NK-92 (cell line): ENCODE data around the gene ECD.
"Not testable (repeated sequence)": the region's sequence is repeated elsewhere in the genome, so short reads cannot be mapped to it uniquely, and the experiment has no call there.

ENCODE experiments used
- DNase-seq: peaks from one replicate; lab custom pipeline; 2025; ENCODE audit not compliant: unreplicated experiment; lab: John Stamatoyannopoulos, UW

The ECD gene

DNA sequence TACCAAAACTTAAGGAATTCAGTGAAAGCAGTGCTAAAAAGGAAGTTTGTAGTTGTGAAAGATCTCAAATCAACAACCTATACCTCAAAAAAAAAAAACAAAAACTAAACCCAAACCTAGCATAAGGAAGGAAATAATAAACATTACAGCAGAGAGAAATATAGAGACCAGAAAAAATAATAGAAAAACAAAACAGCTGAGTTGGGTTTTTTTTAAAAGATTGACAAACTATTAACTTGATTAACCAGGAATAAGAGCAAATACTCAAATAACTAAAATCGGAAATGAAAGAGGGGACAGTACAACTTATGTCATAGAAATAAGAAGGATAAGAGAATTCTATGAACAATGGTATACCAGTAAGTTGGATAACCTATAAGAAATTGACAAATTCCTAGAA lies 6.7 kb downstream of the ECD start:
- no peak for DNase-seq

DNA sequence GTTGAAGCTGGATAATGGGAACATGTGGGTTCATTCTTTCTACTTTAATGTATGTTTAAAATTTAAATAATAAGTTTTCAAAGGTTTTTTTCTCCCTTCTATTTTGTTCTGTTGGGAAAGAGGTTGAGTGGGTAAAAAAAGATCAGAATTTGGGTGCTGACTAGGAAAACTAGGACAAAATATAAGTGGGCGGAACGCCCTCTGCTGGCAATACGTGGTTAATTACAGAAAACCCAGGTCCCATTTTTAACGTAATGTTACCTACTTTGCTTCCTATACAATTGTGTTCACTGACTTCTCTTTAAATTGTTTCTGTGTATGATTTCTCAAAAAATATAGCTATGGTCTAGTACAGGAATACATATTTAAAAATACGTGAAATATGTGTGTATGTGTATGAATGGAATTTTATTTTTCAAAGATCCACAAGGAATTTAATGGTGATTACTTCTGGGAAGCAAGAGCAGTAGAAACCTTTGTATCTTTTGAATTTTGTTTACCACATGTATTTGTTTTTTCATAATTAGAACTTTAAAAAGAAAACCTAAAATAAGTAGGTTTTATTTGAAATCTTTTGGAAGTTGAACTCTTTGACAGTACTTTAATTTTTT lies 8.7 kb downstream of the ECD start:
- DNase-seq: no peak

DNA sequence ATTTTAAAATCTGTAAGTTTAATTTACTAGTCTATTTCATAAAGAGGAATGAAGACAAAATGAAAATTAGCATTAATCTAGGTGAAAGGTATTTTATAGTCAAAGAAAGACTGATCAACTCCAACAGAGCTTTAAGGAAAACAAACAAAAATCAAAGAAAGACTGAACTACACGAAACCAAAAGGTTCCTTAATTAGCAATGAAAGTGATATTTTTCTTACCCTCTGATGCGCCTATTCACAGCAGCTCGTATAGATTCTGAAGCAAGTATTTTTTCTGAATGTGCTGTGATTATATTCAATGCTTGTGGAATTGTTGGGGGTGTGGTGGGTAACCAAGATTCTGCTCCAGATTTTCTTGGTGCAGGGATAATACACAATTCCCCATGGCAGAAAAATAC lies 11.8 kb downstream of the ECD start:
- no peak for DNase-seq

DNA sequence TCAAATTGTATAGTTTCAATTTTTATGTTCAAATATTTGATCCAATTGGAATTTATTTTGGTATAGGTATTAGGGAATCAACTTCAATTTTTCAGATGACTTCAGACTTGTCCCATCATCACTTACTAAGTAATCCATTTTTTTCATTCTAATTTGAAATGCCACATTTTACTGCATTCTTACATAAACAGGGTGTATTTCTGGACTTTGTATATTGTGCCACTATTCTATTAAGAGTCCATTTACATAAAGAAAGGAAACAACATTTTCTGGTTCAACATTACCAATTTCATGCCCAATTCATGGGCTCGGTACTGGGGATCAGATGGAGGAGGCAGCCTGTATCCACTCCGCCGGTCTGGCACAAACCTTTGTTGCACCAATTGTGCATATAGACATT lies 15.8 kb downstream of the ECD start:
- DNase-seq: no peak

DNA sequence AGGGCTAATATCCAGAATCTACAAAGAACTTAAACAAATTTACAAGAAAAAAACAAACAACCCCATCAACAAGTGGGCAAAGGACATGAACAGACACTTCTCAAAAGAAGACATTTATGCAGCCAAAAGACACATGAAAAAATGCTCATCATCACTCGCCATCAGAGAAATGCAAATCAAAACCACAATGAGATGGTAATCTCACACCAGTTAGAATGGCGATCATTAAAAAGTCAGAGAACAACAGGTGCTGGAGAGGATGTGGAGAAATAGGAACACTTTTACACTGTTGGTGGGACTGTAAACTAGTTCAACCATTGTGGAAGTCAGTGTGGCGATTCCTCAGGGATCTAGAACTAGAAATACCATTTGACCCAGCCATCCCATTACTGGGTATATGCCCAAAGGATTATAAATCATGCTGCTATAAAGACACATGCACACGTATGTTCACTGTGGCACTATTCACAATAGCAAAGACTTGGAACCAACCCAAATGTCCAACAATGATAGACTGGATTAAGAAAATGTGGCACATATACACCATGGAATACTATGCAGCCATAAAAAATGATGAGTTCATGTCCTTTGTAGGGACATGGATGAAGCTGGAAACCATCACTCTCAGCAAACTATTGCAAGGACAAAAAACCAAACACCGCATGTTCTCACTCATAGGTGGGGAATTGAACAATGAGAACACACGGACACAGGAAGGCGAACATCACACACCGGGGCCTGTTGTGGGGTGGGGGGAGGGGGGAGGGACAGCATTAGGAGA lies 17.0 kb downstream of the ECD start:
- DNase-seq: not testable (repeated sequence)

DNA sequence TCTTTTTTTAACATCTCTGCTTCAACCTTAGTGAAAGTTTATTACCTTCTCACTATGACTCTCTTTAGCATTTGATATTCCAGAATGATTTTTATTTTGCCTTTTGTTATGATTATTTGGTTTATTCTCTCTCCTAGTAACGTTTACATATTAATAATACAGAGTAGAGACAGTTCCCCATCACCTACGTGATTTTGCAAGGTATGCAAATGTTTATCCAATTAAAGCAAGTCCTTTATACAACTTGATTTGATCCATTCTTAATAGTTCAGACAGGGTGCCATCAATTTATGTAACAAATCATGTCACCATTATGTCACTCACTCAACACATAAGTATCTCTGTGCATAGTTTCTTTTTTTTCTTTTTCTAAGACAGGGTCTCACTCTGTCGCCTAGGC lies 26.2 kb downstream of the ECD start:
- DNase-seq: no peak

DNA sequence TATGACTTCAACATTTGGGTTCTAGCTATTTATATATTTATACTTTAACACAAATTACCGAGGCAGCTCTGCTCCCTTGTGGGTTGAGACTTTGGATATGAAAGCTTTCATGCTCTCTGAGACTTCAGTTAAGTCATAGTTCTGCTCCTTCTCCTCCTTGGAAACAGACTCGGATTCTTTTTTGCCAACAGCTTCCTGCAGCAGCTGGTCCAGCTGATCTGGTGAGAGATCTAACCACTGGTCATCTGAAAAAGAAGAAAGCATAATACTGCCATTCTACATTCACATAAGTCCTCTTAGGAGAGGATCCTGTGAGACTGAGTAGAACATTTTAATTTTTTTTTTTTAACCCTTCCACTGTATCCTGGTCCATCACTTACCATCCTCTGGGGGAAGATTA lies 28.6 kb downstream of the ECD start:
- DNase-seq: no peak

DNA sequence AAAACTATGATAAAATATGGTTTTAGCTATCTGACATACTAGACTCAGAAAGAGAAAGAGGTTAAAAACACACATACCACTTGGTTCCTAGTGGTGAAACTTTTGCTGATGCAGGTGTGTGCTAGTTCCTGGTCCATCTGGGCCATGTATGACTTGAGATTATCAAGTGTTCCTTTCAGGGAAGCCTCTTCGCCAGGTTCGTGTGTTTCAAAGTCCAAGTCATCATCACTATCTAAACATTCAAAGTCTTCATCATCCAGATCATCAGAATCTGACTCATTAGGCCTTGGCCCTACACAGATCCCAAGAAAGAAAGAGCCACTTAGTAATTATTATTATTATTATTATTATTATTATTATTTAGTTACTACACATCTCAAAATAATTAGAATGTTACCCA lies 31.2 kb downstream of the ECD start:
- no peak for DNase-seq

DNA sequence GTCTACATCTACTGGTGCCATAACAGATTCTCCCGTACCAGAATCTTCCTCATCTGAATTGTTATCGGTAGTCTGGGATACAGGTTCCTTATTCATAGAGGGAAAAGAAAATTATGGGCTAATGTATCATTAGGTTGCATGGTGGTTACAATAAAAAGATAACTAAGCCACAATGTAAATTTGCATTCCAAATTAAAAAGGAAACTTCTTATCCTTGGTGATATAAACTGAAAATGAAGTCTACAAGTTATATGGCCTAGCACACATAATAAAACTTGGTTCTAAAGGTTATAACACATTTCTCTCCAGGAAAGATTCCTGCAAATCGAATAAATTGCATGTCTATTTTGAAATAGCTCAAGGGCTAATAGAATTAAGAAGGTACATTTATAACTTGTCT lies 33.1 kb downstream of the ECD start:
- DNase-seq: no peak

DNA sequence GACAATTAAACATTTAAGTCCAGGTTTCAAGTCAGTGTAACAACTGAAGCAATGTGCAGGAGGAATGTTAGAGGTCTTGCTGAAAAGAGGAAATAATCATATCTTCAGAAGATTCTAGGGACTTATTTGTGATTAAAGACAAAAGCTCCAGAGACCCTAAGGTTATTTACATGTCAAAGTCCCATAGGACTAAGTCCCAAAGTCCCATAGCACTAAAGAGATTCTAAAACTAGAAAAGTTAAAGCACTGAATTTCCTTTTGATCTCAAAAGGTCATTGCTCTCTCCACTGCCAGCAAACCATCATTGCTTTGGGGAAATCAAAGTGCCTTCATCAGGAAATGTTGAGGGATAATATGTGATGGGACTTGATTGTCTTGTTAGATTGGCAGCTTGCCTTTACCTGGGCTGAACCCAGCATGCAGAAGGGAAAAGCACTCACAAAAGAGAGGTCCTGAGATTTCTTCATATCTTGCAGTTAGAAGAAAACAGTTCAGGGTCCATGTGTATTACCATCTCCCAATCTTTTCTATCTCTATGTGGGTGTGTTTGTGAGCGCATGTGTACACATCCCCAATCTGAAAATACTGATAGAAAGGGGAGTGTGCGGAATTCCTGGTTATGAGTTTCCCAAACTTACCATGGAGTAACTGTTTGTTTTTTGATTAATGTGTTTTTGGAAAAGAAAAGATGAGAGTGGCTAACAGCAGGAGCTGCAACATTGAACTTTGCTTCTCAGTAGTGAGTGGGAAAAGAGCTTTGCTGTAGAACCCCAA lies 35.7 kb downstream of the ECD start:
- DNase-seq: no peak

DNA sequence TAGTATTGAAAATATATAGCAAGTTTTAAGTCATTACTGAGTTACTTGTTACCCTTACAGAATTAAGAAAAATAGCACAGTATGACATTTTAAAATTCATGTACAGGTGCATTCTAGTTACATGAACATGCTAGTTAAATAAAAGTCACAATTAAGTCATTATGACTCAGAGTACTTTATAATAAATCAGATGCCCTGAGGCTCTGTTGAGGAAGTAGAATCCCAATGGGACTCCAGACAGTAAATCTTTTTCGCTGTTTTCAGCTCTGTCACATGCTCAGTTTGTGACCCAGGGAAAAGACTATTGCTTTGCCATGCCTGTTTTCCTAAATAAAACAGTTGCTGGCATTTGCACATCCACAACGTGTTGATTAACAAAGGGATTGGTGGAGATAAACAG lies 36.5 kb downstream of the ECD start:
- DNase-seq: no peak

DNA sequence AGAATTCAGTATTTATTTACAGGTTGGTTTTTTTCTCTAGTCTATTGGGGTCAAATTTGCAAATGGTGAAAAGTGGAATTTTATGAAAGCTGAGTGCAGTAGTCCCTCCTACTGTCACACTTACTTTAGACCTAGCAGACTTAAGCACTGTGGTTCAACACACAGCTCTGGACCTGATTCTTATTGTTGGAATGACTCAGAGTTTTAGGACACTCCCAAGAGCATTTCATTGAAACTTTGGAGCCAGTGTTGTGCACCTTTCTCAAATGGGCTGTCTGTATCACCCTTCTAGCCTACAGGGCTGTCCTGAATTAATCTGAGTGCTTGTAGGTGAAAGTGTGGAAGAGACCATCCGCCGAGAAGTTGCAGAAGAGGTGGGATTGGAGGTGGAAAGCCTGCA lies 41.5 kb downstream of the ECD start:
- no peak for DNase-seq

DNA sequence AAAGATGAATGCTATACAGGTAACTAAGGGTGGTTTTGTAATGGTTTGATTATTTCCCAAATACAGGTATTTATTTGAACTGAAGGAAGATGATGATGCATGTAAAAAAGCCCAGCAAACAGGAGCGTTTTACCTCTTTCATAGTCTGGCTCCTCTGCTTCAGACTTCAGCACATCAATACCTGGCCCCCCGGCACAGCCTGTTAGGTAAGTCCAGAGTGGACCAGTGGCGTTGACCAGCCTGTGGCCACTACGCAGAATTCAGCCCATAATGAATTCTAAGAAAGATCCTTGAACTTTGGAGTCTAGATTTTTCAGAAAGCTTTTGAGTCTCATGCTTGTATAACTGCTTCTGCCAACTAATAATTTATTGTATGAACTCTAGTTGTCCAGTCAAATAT lies 47.9 kb downstream of the ECD start:
- no peak for DNase-seq

DNA sequence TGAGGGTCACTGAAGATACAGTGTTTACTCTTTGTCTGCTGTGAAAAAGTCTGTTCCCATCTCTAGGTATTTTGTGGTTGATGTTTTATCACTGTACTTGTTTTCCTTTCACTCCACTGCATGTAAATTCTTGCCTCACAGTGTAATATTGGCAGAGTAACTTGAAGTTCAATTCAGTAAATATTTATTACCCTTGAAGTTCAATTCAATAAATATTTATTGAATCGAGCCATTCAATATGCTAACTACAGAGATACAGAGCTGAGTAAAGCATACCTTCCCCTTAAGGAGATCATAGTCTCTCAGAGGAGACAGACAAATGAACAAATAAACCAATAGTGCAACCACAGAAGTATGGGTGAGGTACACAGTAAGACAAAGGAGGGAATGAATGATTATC lies 48.4 kb downstream of the ECD start:
- no peak for DNase-seq

DNA sequence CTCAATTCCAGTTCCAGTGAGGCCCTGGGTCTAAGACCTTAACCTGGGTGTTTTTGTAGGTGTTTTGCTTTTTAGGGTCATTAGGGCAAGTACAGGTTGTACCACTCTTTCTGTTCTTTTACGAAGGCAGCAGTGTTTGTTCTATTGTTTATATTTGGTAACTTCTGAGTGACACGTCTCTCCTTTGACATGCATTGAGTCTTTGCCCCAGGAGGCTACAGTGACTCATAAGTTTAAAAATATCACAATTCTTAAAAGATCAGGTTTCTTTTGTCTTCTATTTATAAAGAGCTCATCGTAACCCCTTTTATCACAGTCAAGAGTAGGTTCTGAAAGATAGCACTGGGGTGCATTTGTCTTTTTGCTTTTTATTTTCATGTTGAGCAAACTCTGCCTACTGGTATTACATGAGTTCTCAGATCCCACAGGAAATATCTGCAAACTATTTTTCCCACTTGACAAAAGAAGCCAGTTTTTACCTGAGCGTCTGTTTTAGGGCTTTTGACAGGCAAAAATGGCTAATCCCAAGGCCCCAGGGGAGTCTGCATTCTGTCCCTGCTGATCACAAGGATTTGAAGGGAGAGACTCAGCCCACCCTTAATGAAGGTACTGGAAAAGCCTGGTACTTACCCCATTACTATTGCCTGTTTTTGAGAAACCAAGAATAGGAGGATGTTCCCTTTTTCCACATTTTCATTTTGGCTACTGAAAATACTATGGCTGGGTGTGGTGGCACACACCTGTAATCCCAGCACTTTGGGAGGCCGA lies 49.6 kb downstream of the ECD start:
- DNase-seq: no peak

DNA sequence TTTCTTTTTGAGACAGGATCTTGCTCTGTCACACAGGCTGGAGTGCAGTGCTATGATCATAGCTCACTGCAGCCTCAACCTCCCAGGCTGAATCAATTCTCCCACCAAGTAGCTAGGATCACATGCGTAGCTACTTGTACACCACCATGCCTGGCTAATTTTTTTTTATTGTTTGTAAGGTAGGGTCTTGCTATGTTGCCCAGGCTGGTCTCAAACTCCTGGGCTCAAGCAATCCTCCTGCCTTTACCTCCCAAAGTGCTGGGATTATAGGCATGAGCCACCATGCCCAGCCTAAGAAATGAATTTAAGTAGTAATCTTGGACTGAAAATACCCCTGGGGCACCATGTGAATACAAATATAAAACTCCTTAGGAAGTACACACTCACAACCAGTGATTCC lies 51.8 kb downstream of the ECD start:
- DNase-seq: no peak

DNA sequence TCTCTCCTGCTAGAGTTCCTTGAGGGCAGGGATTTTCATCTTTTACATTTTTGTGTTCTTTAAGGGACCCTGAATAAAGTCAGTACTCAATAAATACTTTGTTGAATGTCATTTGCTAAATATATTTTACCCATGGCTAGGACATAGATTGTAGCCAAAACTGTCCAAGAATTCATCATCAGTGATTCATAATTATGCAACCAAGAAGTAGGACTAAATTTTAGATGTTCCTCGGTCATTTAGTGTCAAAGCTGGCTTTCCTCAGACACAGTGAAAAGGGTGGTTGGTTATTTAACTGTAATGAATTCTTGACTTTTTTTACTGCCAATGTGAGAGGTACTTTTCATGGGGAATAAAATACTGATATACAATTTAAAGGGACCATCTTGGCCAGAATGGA lies 54.3 kb downstream of the ECD start:
- DNase-seq: no peak

DNA sequence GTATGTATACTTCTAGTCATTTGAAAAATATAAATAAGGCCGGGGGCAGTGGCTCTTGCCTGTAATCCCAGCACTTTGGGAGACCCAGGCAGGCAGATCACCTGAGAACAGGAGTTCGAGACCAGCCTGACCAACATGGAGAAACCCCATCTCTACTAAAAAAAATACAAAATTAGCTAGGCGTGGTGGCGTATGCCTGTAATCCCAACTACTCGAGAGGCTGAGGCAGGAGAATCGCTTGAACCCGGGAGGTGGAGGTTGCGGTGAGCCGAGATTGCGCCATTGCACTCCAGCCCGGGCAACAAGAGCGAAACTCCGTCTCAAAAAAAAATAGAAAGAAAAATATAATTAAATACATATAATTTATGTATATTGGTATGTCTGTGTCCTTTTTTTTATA lies 55.8 kb downstream of the ECD start:
- not testable (repeated sequence) for DNase-seq

DNA sequence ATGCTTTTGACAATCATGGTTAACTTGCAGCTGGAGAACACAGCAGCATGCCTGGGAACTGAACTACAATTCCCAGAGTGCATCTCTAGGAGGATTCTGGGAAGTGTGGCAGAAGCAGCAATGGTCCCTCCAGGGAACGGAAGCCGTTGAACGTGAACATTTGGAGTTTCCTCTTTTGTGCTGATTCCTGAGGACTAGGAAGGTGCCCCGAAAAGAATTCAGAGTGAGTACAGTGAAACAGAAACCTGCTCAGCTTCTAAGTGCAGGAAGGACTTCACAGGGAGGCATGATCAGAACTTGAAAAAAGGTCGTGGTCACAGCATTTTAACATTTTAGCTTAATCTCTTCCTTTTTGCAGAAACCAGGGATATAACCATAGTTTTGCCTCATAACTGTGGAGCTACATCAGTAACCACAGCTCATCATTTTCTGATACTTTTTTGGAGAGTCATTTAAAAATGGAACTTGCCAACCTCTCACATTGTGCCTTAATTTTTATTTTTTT lies 57.4 kb downstream of the ECD start, which contains the start of gene NUDT13:
Gene NUDT13, plus strand, starts transcription at position 111 of the 505 bp plus-strand sequence. CDS start 3,911 bp downstream, outside the sequence.
- DNase-seq: no peak

DNA sequence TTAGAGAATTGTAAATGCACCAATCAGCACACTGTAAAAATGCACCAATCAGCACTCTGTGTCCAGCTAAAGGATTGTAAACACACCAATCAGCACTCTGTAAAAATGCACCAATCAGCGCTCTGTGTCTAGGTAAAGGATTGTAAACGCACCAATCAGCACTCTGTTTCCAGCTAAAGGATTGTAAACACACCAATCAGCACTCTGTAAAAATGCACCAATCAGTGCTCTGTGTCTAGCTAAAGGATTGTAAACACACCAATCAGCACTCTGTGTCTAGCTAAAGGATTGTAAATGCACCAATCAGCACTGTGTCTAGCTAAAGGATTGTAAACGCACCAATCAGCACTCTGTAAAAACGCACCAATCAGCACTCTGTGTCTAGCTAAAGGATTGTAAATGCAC lies 58.6 kb downstream of the ECD start:
- not testable (repeated sequence) for DNase-seq

DNA sequence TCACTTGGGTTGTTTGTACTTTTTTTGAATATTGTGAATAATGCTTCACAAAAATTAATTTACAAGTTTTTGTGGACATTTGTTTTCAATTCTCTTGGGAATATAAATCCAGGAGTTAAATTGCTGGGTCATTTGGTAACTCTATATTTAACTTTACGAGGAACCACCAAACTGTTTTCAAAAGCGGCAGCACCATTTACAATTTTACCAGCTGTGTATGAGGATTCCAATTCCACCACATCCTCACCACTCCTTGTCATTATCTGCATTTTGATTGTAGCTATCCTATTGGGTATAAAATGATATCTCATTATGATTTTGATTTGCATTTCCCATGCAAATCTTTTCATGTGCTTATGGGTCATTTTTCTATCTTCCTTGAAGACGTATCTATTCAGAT lies 61.5 kb downstream of the ECD start:
- DNase-seq: no peak
